ENCODE data around the gene PILRA. TPM values are rescaled to one million over a fixed set of nuclear protein-coding genes. Genes with fewer than 3 reads are reported as not detected.

PILRA gene
- total RNA-seq, 1 experiment from 2014 or later, result 1.8 TPM

- TF ChIP-seq USF2 (CRISPR knock-in tag; IDR thresholded peaks at IDR 0.05), result 0 out of 2 replicates have a peak, but pooled peaks have one; percentile 3
- no peak for TF ChIP-seq ZNF512 (CRISPR knock-in tag; IDR thresholded peaks at IDR 0.05; ENCODE audit: borderline replicate concordance)
- TF ChIP-seq ELF4 (CRISPR knock-in tag; IDR thresholded peaks at IDR 0.05; ENCODE audit: low read depth), result no peak; the same call in 1 of the 2 replicates
- TF ChIP-seq E2F4 (CRISPR knock-in tag; IDR thresholded peaks at IDR 0.05; ENCODE audit: borderline replicate concordance, low read depth), result peak; percentile 94
- TF ChIP-seq FOXK1 (CRISPR knock-in tag; IDR thresholded peaks at IDR 0.05), result peak; percentile 97
- peak; percentile 46; the same call in 1 of the 2 replicates for TF ChIP-seq ZNF121 (CRISPR knock-in tag; IDR thresholded peaks at IDR 0.05)
- no peak; the same call in 1 of the 2 replicates for TF ChIP-seq NR3C1 (CRISPR knock-in tag; conservative IDR thresholded peaks at IDR 0.05; ENCODE audit: low read depth)
- peak; percentile 65; the same call in 1 of the 2 replicates for TF ChIP-seq EMX1 (CRISPR knock-in tag; IDR thresholded peaks at IDR 0.05)
- TF ChIP-seq MLX (CRISPR knock-in tag; IDR thresholded peaks at IDR 0.05), result peak; percentile 95; the same call in 1 of the 2 replicates
- peak; percentile 81; the same call in 1 of the 2 replicates for TF ChIP-seq JAZF1 (CRISPR knock-in tag; IDR thresholded peaks at IDR 0.05)
- peak; percentile 45; the same call in 1 of the 2 replicates for TF ChIP-seq NFYB (CRISPR knock-in tag; conservative IDR thresholded peaks at IDR 0.05; ENCODE audit: low read depth)
- TF ChIP-seq ZSCAN18 (CRISPR knock-in tag; IDR thresholded peaks at IDR 0.05), result no peak
- peak; percentile 100 for TF ChIP-seq TEAD1 (CRISPR knock-in tag; IDR thresholded peaks at IDR 0.05)
- TF ChIP-seq NR1H2 (CRISPR knock-in tag; IDR thresholded peaks at IDR 0.05), result peak; percentile 88
- TF ChIP-seq ZNF532 (CRISPR knock-in tag; IDR thresholded peaks at IDR 0.05; ENCODE audit: borderline replicate concordance), result peak; percentile 76; the same call in 1 of the 2 replicates
- peak; percentile 99 for TF ChIP-seq ETV6 (CRISPR knock-in tag; IDR thresholded peaks at IDR 0.05)
- peak; percentile 99 for TF ChIP-seq NFE2L1 (CRISPR knock-in tag; IDR thresholded peaks at IDR 0.05)
- TF ChIP-seq SMAD3 (CRISPR knock-in tag; IDR thresholded peaks at IDR 0.05; ENCODE audit: borderline replicate concordance), result peak; percentile 98
- peak; percentile 85; the same call in 1 of the 2 replicates for TF ChIP-seq PRRX2 (CRISPR knock-in tag; IDR thresholded peaks at IDR 0.05)
- TF ChIP-seq PREB (CRISPR knock-in tag; IDR thresholded peaks at IDR 0.05; ENCODE audit: borderline replicate concordance), result peak; percentile 87; the same call in 1 of the 2 replicates
- peak; percentile 87 for TF ChIP-seq ZNF416 (CRISPR knock-in tag; IDR thresholded peaks at IDR 0.05)
- TF ChIP-seq STAT6 (CRISPR knock-in tag; conservative IDR thresholded peaks at IDR 0.05; ENCODE audit: low read depth), result no peak
- peak; percentile 97 for TF ChIP-seq ESRRA (CRISPR knock-in tag; IDR thresholded peaks at IDR 0.05; ENCODE audit: borderline replicate concordance)
Measured at GRCh38 chr7:100428199-100428966, 55.1 kb downstream of the PILRA start, which contains the start of gene ZCWPW1 (continued).

All from WTC11 (cell line).